ENCODE measurements around the gene IL5.

IL5 gene

GRCh38 chr5:132498686-132499271 is 44.5 kb downstream of the IL5 start:
- no peak for TF ChIP-seq CTCF (IDR thresholded peaks at IDR 0.05; ENCODE audit: insufficient read depth, low read length, poor library complexity, severe bottlenecking)
- no peaks in the 10 kb centered on the region for H3K27me3 ChIP-seq (replicated peaks; ENCODE audit: control insufficient read depth, insufficient read depth, low read length)
- DNase-seq (ENCODE audit: extremely low read depth, insufficient read length) = no peak
- no peaks in the 10 kb centered on the region for H3K36me3 ChIP-seq (ENCODE audit: control insufficient read depth, insufficient read depth, low read length)
- H3K4me3 ChIP-seq (replicated peaks; ENCODE audit: low read depth, low read length) = no peak overlapping the region

- Histone ChIP-seq H3K27me3 (replicated peaks; ENCODE audit: control insufficient read depth, insufficient read depth, low read length) (no peaks in the 10 kb centered on the region), H3K4me3 (replicated peaks; ENCODE audit: low read depth, low read length) (no peak overlapping the region), H3K36me3 (ENCODE audit: control insufficient read depth, insufficient read depth, low read length) (no peaks in the 10 kb centered on the region)
- DNase-seq (ENCODE audit: extremely low read depth, insufficient read length) = no peak
- TF ChIP-seq CTCF (IDR thresholded peaks at IDR 0.05; ENCODE audit: insufficient read depth, low read length, poor library complexity, severe bottlenecking) = no peak
These were observed 45.2 kb downstream of the IL5 start for GRCh38 chr5:132498152-132498551.

- no peak for DNase-seq (ENCODE audit: extremely low read depth, insufficient read length)
- Histone ChIP-seq H3K27me3 (replicated peaks; ENCODE audit: control insufficient read depth, insufficient read depth, low read length) (no peaks in the 10 kb centered on the region), H3K36me3 (ENCODE audit: control insufficient read depth, insufficient read depth, low read length) (no peaks in the 10 kb centered on the region), H3K4me3 (replicated peaks; ENCODE audit: low read depth, low read length) (peak overlapping the region; percentile 80)
- no peak for TF ChIP-seq CTCF (IDR thresholded peaks at IDR 0.05; ENCODE audit: insufficient read depth, low read length, poor library complexity, severe bottlenecking)
These were observed 45.8 kb downstream of the IL5 start for GRCh38 chr5:132497488-132497997.

- peak; percentile 90 for DNase-seq (ENCODE audit: extremely low read depth, insufficient read length)
- TF ChIP-seq CTCF (IDR thresholded peaks at IDR 0.05; ENCODE audit: insufficient read depth, low read length, poor library complexity, severe bottlenecking) = no peak
- H3K27me3 ChIP-seq (replicated peaks; ENCODE audit: control insufficient read depth, insufficient read depth, low read length) = no peaks in the 10 kb centered on the region
- H3K4me3 ChIP-seq (replicated peaks; ENCODE audit: low read depth, low read length) = peak overlapping the region; percentile 80
- H3K36me3 ChIP-seq (ENCODE audit: control insufficient read depth, insufficient read depth, low read length) = no peaks in the 10 kb centered on the region
These were observed 46.5 kb downstream of the IL5 start for GRCh38 chr5:132496631-132497487.

GRCh38 chr5:132496191-132496630 is 47.1 kb downstream of the IL5 start:
- no peak for TF ChIP-seq CTCF (IDR thresholded peaks at IDR 0.05; ENCODE audit: insufficient read depth, low read length, poor library complexity, severe bottlenecking)
- peak; percentile 84 for DNase-seq (ENCODE audit: extremely low read depth, insufficient read length)

More at GRCh38 chr5:132496191-132496630, 47.1 kb downstream of the IL5 start:
- H3K27me3 ChIP-seq (replicated peaks; ENCODE audit: control insufficient read depth, insufficient read depth, low read length) = no peaks in the 10 kb centered on the region
- peak overlapping the region; percentile 80 for H3K4me3 ChIP-seq (replicated peaks; ENCODE audit: low read depth, low read length)
- H3K36me3 ChIP-seq (ENCODE audit: control insufficient read depth, insufficient read depth, low read length) = no peaks in the 10 kb centered on the region
